Astrocyte of the spinal cord (primary cell): ENCODE measurements around the gene GCLM.

ENCODE experiments used
- DNase-seq: peaks from one replicate; pipeline ENCODE4 v3.0.0; 2011; ENCODE audit warnings: low read depth, low spot score
- H3K4me3 ChIP-seq: 2 replicates; pipeline ENCODE4 v1.5.1; 2011; ENCODE audit warnings: low read depth, mild to moderate bottlenecking, low read length, moderate library complexity
- in situ Hi-C: cut with HindIII; loops from 2 replicates; pipeline ENCODE4 v1.10.0; 2017; ENCODE audit warnings: low sequenced_read_pairs
- TF ChIP-seq, protein P1 (sequence below): IDR thresholded peaks from 2 replicates; pipeline ENCODE4 v1.5.1; 2012; ENCODE audit warnings: low read depth, mild to moderate bottlenecking, low read length, inconsistent platforms

The GCLM gene

DNA sequence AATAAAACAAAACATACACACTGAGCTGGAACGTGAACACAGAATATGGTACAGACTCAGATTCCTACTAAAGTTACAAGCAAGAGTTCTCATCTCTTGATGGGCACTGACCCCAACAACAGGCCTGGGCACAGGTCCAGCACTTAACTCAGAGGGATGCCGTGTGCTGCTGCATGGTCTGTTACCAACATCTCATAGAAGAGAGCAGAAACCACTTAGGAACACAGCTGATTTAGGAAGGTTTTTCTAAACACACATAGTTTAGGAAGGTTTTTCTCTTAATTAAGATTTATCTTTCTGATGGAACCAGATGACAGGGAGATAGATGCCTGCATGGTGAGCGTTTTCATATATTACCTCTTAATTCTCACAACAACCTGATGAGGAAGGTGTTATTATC is 1.5 kb downstream of the GCLM start:
- H3K4me3 ChIP-seq, result peak overlapping the region; percentile 80
- in situ Hi-C loops, result no loop called here
- DNase-seq, result peak; percentile 66

DNA sequence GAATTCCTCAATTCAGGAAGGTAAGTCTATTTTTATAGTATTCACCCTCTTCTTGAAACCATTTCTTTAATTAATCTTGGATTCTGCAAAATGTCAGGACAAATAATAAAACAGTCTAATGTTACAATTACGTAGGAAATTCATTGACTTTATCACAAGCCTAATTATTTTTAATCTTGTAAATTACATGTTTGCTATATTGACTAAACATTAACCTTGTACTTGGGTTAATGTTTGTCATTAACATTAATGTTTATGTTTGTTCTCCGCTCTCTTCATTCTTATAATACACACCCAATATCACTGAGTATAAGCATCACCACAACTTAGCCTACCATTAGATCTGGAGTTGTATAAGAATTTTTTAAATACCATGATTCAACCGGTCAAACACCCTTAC is 2.8 kb downstream of the GCLM start:
- H3K4me3 ChIP-seq, result no peak overlapping the region
- no peak for DNase-seq
- TF ChIP-seq, protein P1, sequence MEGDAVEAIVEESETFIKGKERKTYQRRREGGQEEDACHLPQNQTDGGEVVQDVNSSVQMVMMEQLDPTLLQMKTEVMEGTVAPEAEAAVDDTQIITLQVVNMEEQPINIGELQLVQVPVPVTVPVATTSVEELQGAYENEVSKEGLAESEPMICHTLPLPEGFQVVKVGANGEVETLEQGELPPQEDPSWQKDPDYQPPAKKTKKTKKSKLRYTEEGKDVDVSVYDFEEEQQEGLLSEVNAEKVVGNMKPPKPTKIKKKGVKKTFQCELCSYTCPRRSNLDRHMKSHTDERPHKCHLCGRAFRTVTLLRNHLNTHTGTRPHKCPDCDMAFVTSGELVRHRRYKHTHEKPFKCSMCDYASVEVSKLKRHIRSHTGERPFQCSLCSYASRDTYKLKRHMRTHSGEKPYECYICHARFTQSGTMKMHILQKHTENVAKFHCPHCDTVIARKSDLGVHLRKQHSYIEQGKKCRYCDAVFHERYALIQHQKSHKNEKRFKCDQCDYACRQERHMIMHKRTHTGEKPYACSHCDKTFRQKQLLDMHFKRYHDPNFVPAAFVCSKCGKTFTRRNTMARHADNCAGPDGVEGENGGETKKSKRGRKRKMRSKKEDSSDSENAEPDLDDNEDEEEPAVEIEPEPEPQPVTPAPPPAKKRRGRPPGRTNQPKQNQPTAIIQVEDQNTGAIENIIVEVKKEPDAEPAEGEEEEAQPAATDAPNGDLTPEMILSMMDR, result no peak
- in situ Hi-C loops, result no loop called here

More for the DNA sequence above, 1.5 kb downstream of the GCLM start:
- TF ChIP-seq, protein P1, result no peak

DNA sequence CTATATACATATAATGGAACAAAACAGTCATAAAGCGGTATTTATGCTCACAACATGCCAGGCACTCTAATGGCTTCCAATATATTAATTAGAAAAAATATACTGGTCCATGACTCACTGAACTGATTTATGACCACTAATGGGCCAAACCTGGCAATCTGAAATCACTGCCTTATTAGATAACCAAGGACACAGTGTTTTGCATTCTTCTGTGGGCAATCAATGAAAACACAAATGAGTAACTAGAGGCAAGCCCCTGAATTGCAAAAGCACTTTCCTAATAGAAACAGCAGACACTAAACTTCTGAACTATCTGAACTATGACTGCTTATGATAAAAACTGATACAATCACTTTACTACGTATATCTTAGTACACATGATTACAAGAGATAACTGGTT is 3.5 kb downstream of the GCLM start:
- TF ChIP-seq, protein P1, result no peak
- in situ Hi-C loops, result no loop called here
- no peak for DNase-seq
- no peak overlapping the region for H3K4me3 ChIP-seq

DNA sequence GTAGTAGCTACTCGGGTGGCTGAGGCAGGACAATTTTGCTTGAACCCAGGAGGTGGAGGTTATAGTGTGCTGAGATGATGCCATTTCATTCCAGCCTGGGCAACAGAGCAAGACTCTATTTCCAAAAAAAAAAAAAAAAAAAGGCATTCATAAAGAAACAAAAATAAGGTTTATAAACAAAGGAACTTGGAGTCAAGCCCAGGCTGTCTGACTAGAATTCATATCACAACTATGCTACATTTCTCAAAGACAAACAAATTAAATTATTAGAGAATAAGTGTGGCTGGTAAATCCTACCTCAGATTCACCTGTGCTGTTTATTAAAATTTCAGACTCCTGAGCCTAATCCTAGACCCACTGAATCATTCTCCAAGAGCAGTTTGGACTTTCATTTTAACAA is 4.2 kb downstream of the GCLM start:
- TF ChIP-seq, protein P1, result no peak
- in situ Hi-C loops, result no loop called here
- no peak for DNase-seq
- no peak overlapping the region for H3K4me3 ChIP-seq

DNA sequence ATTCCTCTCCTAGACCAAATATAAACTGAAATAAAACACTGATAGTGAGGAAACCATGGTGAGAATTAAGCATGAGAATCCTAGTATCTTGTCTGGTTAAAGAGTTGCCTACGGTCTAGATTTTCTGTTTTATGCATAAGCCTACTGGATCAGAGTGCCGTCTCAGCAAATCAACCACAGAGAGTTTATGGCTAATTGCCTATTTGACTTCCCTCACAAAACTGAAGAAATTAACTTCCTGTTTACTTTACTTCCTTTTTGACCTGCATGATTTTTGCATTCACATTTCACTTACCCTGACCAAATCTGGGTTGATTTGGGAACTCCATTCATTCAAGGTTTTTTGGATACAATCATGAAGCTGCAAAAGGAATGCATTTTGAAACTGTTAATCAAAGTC is 5.0 kb downstream of the GCLM start:
- TF ChIP-seq, protein P1, result no peak
- no peak overlapping the region for H3K4me3 ChIP-seq
- in situ Hi-C loops, result no loop called here
- DNase-seq, result no peak

GRCh38 chr1:93900723-93901504 is 8.3 kb downstream of the GCLM start:
- H3K4me3 ChIP-seq, result no peak overlapping the region
- in situ Hi-C loops, result no loop called here
- DNase-seq, result no peak
- TF ChIP-seq, protein P1, result no peak
